B cell (primary cell): ENCODE results near the gene CADM1. TPM values are rescaled to one million over a fixed set of nuclear protein-coding genes. Genes with fewer than 3 reads are reported as not detected.

Experiments used
- ATAC-seq: fragments of 200-7000 bp; cut with Tn5 transposase; one replicate; pipeline ENCODE4 v1.10.0; 2021; ENCODE audit warnings: low read depth, mild to moderate bottlenecking, moderate number of reproducible peaks, moderate library complexity
- CTCF ChIA-PET: fragments of 350-600 bp; sonication (Branson Sonifier 250); formaldehyde crosslinking; loops from one replicate; lab custom pipeline; 2021; ENCODE audit warnings: antibody characterized with exemption, inconsistent platforms; lab: Charles Lee
- POLR2A ChIA-PET: fragments of 350-600 bp; sonication (Branson Sonifier 250); formaldehyde crosslinking; loops from one replicate; lab custom pipeline; 2021; ENCODE audit warnings: antibody characterized with exemption; lab: Charles Lee
- DNase-seq: peaks from one replicate; pipeline ENCODE4 v3.0.0; 2013
- H2AFZ ChIP-seq: 2 replicates; pipeline ENCODE4 v1.6.1; 2012; ENCODE audit warnings: mild to moderate bottlenecking, low read depth, low read length; ENCODE audit not compliant: insufficient read depth, poor library complexity, severe bottlenecking
- H3K27ac ChIP-seq, 2 donors: 1 replicate in 1 of 2; 2 replicates in 1 of 2; pipeline ENCODE4 v1.5.1; 2012 to 2013; ENCODE audit warnings: low read length in 2 of 2, mild to moderate bottlenecking in 2 of 2, moderate library complexity in 1 of 2
- H3K27me3 ChIP-seq, 4 experiments: fragments of 200-600 bp in 1 of 4; sonication (generic) in 1 of 4; replicated peaks in 1 of 4; 1 replicate in 2 of 4; 2 replicates in 2 of 4; pipeline versions ENCODE4 v1.6.1 to v1.7.0; 2013 to 2016; ENCODE audit warnings: low read length in 3 of 4, mild to moderate bottlenecking in 2 of 4, mixed read lengths in 1 of 4, moderate library complexity in 1 of 4; ENCODE audit not compliant: insufficient read depth in 4 of 4, control insufficient read depth in 3 of 4; ENCODE audit errors: control extremely low read depth in 1 of 4
- H3K36me3 ChIP-seq, 2 experiments: replicated peaks in 1 of 2; 1 replicate in 1 of 2; 2 replicates in 1 of 2; pipeline versions ENCODE4 v1.6.1 to v1.7.1; 2013; ENCODE audit warnings: low read length in 1 of 2; ENCODE audit not compliant: insufficient read depth in 2 of 2, control insufficient read depth in 1 of 2; ENCODE audit errors: control extremely low read depth in 1 of 2, extremely low read depth in 1 of 2
- H3K4me1 ChIP-seq, 2 donors: fragments of 200-600 bp in 1 of 2; sonication (generic) in 1 of 2; 1 replicate in 1 of 2; 2 replicates in 1 of 2; pipeline versions ENCODE4 v1.5.1 to v1.6.1; 2013 to 2017; ENCODE audit warnings: low read length in 2 of 2; ENCODE audit not compliant: control insufficient read depth in 2 of 2, insufficient read depth in 2 of 2
- H3K4me2 ChIP-seq: replicated peaks from 2 replicates; pipeline ENCODE3; 2012; ENCODE audit warnings: mild to moderate bottlenecking, low read depth, low read length; ENCODE audit not compliant: poor library complexity, severe bottlenecking
- H3K4me3 ChIP-seq, 5 experiments: fragments of 200-600 bp in 1 of 5; sonication (generic) in 1 of 5; 1 replicate in 3 of 5; 2 replicates in 2 of 5; pipeline versions ENCODE4 v1.5.1 to v1.7.0; 2011 to 2016; ENCODE audit warnings: low read length in 4 of 5, mild to moderate bottlenecking in 4 of 5, low read depth in 2 of 5, control low read depth in 1 of 5, moderate library complexity in 1 of 5; ENCODE audit not compliant: insufficient read depth in 1 of 5; ENCODE audit errors: control extremely low read depth in 1 of 5, extremely low read depth in 1 of 5
- H3K79me2 ChIP-seq: fragments of 200-600 bp; sonication (generic); one replicate; pipeline ENCODE4 v1.6.0; 2016; ENCODE audit warnings: low read length; ENCODE audit not compliant: control insufficient read depth, insufficient read depth
- H3K9ac ChIP-seq: fragments of 200-600 bp; sonication (generic); 2 replicates; pipeline ENCODE4 v1.6.1; 2017; ENCODE audit warnings: mild to moderate bottlenecking, low read length, moderate library complexity
- H3K9me3 ChIP-seq, 3 donors: one replicate each; pipeline versions ENCODE4 v1.6.1 to v1.7.1; 2013; ENCODE audit warnings: low read length in 2 of 3; ENCODE audit not compliant: control insufficient read depth in 2 of 3, insufficient read depth in 1 of 3; ENCODE audit errors: control extremely low read depth in 1 of 3
- H4K20me1 ChIP-seq: 2 replicates; pipeline ENCODE4 v1.6.0; 2012; ENCODE audit warnings: mild to moderate bottlenecking, low read length; ENCODE audit not compliant: insufficient read depth, control insufficient read depth, poor library complexity, severe bottlenecking
- H3K27ac Mint-ChIP-seq: one replicate; pipeline ENCODE4 v1.8.0; 2021; ENCODE audit warnings: mixed read lengths
- H3K27me3 Mint-ChIP-seq: one replicate; pipeline ENCODE4 v1.8.0; 2021; ENCODE audit warnings: mixed read lengths
- H3K4me1 Mint-ChIP-seq: one replicate; pipeline ENCODE4 v1.8.0; 2021; ENCODE audit warnings: mixed read lengths
- H3K4me3 Mint-ChIP-seq: one replicate; pipeline ENCODE4 v1.8.0; 2021; ENCODE audit warnings: mixed read lengths
- H3K9me3 Mint-ChIP-seq: one replicate; pipeline ENCODE4 v1.8.0; 2022; ENCODE audit warnings: mixed read lengths; ENCODE audit not compliant: insufficient read depth
- EZH2 ChIP-seq: IDR thresholded peaks from 2 replicates; pipeline ENCODE4 v1.6.1; 2012; ENCODE audit warnings: borderline replicate concordance, low read depth, mild to moderate bottlenecking, moderate library complexity, low read length; ENCODE audit not compliant: insufficient read depth, poor library complexity, severe bottlenecking
- WGBS: methylation state at CpG from one replicate; pipeline ENCODE4 v1.1.5; 2013; ENCODE audit warnings: missing lambda C conversion rate; ENCODE audit not compliant: insufficient coverage; 5-methylcytosine and 5-hydroxymethylcytosine counted together
- intact Hi-C: fragments of 100-400 bp; cut with micrococcal nuclease; formaldehyde crosslinking; loops from one replicate; pipeline ENCODE4 v1.10.0; 2022
- polyA plus RNA-seq: library from polyadenylated mRNA; depleted of rRNA; stranded (reverse); fragments of >200 nt; gene quantifications from 2 replicates; pipeline ENCODE4 v1.2.3, GENCODE V29; 2012
- total RNA-seq, 2 donors: library from RNA; stranded (reverse); fragments of 120-200 nt in 1 of 2; gene quantifications; 1 replicate in 1 of 2; 2 replicates in 1 of 2; pipeline versions ENCODE4 v1.2.3 to v1.2.4, GENCODE V29; 2013 to 2022
- TF ChIP-seq, protein P1 (sequence below): fragments of 200-600 bp; IDR thresholded peaks from one replicate; pipeline ENCODE4 v1.8.0; 2022; ENCODE audit warnings: antibody characterized with exemption, mild to moderate bottlenecking

The CADM1 gene
- total and polyA plus RNA-seq, 2 donors (not counting 1 experiment from before 2014, with no cell fraction given): 0.43 to 0.49 TPM

DNA sequence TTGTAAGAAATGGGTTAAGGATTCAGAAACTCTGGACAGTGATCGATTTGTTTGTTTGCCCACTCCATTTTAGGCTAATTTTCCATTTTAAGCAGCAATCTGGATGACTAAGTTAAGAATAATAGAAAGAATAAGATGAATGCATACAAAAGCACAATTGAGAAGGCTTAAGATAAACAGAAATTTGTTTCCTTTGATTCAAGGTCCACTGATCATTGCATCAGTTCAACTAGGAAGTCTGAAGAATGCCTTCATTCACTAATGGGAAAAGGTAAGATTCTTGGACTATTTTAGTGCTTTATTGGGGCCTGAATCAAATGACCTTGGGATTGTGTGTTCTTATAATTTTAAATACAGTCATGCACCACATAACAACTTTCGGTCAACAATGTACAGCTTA lies 140.8 kb downstream of the CADM1 start:
- Histone ChIP-seq H3K9ac (no peak overlapping the region), H3K36me3 (no peaks in the 10 kb centered on the region), H3K4me1 (no peaks in the 10 kb centered on the region), H3K9me3 (no peaks in the 10 kb centered on the region), H3K4me3 (no peak overlapping the region), H3K27me3 (no peaks in the 10 kb centered on the region), H3K4me2 (no peak overlapping the region), H3K79me2 (no peaks in the 10 kb centered on the region), H3K27ac (no peak overlapping the region), H4K20me1 (no peaks in the 10 kb centered on the region), H2AFZ (no peak overlapping the region)
- TF ChIP-seq, protein P1, sequence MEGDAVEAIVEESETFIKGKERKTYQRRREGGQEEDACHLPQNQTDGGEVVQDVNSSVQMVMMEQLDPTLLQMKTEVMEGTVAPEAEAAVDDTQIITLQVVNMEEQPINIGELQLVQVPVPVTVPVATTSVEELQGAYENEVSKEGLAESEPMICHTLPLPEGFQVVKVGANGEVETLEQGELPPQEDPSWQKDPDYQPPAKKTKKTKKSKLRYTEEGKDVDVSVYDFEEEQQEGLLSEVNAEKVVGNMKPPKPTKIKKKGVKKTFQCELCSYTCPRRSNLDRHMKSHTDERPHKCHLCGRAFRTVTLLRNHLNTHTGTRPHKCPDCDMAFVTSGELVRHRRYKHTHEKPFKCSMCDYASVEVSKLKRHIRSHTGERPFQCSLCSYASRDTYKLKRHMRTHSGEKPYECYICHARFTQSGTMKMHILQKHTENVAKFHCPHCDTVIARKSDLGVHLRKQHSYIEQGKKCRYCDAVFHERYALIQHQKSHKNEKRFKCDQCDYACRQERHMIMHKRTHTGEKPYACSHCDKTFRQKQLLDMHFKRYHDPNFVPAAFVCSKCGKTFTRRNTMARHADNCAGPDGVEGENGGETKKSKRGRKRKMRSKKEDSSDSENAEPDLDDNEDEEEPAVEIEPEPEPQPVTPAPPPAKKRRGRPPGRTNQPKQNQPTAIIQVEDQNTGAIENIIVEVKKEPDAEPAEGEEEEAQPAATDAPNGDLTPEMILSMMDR: no peak
- no peak for TF ChIP-seq EZH2
- intact Hi-C loops: no loop called here
- no peaks in the 10 kb centered on the region for H3K9me3 Mint-ChIP-seq
- no CpG with 5 or more reads among the region's 2 CpGs for WGBS
- no peaks in the 10 kb centered on the region for H3K4me1 Mint-ChIP-seq
- ATAC-seq (no peak), DNase-seq (no peak)
- peaks cover 3% of the 10 kb centered on the region for H3K27me3 Mint-ChIP-seq
- ChIA-PET CTCF (no interaction called here), POLR2A (no interaction called here)
- no peak overlapping the region for H3K4me3 Mint-ChIP-seq
- H3K27ac Mint-ChIP-seq: no peak overlapping the region

DNA sequence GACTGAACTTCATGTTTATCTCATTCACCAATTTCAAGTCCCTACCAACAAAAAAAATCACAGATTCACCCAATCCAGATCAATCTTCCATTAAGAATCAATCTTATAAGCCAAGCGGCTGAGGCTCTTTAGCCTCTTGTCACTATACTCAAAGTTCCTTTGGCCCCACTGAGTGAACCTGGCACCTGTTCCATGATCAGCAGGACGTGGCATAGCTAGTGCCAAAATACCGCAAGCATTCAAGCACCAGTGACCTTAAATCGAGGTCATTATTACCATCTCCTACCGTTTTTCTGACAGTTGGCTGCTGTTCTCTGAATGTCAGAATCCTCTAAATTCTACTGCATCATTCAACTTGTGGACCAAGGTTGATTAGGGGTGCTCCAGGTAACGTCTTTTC lies 141.2 kb downstream of the CADM1 start:
- H3K36me3 ChIP-seq: no peaks in the 10 kb centered on the region
- Mint-ChIP-seq H3K4me3 (no peak overlapping the region), H3K27ac (no peak overlapping the region), H3K27me3 (peaks cover 3% of the 10 kb centered on the region), H3K9me3 (no peaks in the 10 kb centered on the region), H3K4me1 (no peaks in the 10 kb centered on the region)
- H3K79me2 ChIP-seq: no peaks in the 10 kb centered on the region
- no peaks in the 10 kb centered on the region for H3K27me3 ChIP-seq
- ATAC-seq (no peak), DNase-seq (no peak)
- TF ChIP-seq EZH2: no peak
- TF ChIP-seq, protein P1: no peak
- H3K4me2 ChIP-seq: no peak overlapping the region
- H3K4me1 ChIP-seq: no peaks in the 10 kb centered on the region
- no peaks in the 10 kb centered on the region for H3K9me3 ChIP-seq
- ChIA-PET POLR2A (no interaction called here), CTCF (no interaction called here)
- H4K20me1 ChIP-seq: no peaks in the 10 kb centered on the region
- no peak overlapping the region for H3K27ac ChIP-seq
- WGBS: 80% methylated on average over 5 of the region's 6 CpGs
- H3K9ac ChIP-seq: no peak overlapping the region
- H3K4me3 ChIP-seq: no peak overlapping the region
- no peak overlapping the region for H2AFZ ChIP-seq
- intact Hi-C loops: no loop called here
